Measurements from ENCODE around the gene TEKTIP1.
A peak's percentile ranks its signal among the peaks of the same experiment; 100 is the strongest.
"Not testable (repeated sequence)": the region's sequence is repeated elsewhere in the genome, so short reads cannot be mapped to it uniquely, and the experiment has no call there.

The TEKTIP1 gene

DNA sequence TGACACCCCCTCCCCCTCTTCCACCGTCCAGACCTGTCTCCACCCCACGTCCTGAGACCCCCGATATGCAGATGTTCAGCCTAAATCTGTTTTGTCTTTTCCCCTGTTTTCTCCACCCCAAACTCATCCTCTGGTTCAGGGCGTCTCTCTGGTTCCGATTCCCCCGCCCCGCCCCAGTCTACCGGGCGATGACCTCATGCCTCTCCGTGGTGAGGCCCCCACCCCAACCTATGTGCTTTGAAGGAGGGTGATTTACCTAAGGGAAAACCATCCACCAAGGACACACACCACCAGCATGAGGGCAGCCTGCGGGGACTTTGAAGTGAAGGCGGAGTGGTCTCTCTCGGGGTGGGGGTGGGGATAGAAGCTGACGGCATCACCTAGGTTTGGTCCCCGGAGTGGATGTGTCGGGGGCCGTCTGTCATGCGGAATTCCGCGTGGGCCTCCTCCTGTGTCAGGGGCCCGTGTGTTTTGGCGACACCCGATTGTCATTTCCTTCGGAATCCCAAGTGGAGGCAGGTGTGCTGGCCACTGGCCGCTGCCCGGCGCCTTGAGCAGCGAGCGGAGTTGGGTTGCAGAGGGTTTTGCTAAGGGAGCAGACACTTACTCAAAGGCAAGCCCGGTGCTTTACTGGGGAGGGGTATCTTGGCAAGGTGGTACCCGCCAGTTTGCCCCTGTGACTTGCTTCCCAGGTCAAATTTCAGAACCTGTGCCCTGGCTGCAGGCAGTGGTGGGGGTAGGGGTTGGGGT is 31.4 kb upstream of the TEKTIP1 start:
- DNase-seq (ENCODE audit: low read depth in 2 of 2) = no peak

GRCh38 chr19:3508121-3508661 is 30.8 kb upstream of the TEKTIP1 start:
- DNase-seq (ENCODE audit: low read depth in 2 of 2) = not testable (repeated sequence)

DNA sequence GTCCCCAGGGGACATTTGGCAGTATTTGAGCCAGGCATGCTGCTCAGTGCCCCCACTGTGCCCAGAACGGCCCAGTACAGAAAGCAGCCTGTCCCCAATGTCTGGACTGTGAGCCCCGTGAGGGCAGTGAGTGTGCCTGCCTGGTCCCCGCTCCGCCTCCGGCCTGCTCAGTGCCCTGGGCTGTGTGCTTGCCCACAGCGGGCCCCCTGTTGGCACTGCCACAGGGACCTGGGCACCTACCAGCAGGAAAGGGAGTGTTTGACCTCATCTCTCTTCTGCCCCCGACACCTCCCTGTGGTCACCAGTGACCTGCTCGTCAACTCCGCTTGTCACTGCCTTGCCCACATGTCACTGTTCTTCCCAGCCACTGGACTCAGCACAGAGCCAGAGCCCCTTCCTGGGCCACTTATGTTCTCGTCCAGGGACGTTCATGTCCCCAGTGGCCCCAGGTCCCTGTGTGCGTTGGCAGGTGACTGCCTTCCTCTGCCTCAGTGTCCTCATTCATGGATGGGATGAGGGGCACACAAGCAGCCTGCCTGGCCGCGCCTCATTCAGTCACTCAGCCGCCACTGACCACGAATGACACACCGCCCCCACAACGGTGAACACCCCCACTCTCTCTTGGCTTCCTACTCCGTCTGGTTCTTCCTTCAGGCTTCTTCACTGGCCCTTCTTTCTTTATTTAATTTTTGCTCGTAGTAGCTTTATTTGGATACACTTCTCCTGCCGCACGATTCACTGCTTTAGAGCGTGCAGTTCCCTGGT is 30.0 kb upstream of the TEKTIP1 start:
- DNase-seq (ENCODE audit: low read depth in 2 of 2) = no peak

DNA sequence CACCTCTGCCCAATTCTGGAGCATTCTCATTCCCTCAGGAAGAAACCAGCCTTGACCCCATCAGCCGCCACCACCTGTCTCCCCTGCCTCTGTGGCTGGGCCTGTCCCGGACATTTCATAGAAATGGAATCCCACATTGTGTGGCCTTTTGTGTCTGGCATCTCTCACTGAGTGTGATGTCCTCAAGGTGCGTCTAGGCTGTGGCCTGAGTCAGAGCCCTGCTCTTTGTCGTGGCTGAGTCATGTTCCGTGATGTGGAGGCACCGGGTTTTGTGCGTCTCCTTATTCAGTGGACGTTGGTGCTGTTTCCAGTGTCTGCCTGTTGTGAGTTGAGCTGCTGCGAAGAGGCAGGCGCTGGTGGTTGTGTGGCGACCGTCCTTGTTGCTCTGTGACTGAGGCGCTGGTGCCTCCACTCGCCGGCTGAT is 29.4 kb upstream of the TEKTIP1 start:
- DNase-seq (ENCODE audit: low read depth in 2 of 2) = peak; percentile 30 to 43

DNA sequence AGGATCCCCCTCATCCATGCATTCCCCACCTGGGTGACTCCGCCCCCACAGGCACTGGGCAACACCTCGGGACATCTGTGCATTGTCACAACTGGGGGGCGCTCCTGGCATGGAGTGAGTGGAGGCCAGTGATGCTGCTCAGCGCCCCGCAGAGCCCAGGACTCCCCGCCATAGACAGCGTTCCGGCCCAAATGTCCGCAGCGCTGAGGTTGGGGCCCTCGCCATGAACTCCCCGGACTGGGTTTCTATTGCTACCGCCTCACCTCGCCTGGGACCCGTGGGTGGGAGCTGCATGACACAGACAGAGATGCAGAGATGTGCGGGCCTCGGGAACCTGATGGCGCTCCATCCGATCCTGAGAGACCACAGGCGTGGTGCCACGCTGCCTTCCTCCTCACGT is 28.2 kb upstream of the TEKTIP1 start:
- no peak for DNase-seq (ENCODE audit: low read depth in 2 of 2)

GRCh38 chr19:3511506-3512251 is 27.3 kb upstream of the TEKTIP1 start:
- no peak for DNase-seq (ENCODE audit: low read depth in 2 of 2)

- DNase-seq (ENCODE audit: low read depth in 2 of 2) = no peak
Measured at GRCh38 chr19:3512562-3513228, 26.3 kb upstream of the TEKTIP1 start.

- no peak for DNase-seq (ENCODE audit: low read depth in 2 of 2)
Measured at GRCh38 chr19:3513229-3514140, 25.5 kb upstream of the TEKTIP1 start.

- DNase-seq (ENCODE audit: low read depth in 2 of 2) = no peak
Measured at GRCh38 chr19:3514930-3515329, 24.0 kb upstream of the TEKTIP1 start.

DNA sequence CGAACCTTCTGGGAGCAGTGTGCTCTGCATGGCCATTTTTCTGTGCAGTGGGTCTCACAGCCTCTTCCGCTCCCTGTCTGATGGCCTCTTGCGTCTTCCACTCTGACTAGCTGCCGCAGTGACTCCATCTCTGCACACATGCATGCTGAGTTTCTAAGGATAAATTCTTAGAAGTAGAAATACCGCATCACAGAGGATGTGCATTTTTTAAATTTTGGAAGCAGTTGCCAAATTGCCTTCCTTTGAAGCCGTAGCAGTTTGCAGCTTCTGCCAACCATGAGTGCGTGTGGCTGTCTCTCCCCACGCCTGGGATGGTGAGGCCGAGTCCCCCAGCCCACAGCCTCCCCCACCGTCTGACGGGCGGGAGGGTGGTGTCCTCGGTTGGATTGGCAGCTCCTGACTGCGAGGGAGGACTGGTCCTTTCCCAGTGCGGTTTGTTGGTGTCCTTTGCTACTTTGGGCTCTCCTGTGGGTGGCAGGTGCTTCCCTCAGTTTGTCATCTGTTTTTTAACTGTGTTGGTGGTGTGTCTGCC is 23.0 kb upstream of the TEKTIP1 start:
- no peak for DNase-seq (ENCODE audit: low read depth in 2 of 2)

GRCh38 chr19:3516675-3517207 is 22.2 kb upstream of the TEKTIP1 start:
- DNase-seq (ENCODE audit: low read depth in 2 of 2) = no peak

DNA sequence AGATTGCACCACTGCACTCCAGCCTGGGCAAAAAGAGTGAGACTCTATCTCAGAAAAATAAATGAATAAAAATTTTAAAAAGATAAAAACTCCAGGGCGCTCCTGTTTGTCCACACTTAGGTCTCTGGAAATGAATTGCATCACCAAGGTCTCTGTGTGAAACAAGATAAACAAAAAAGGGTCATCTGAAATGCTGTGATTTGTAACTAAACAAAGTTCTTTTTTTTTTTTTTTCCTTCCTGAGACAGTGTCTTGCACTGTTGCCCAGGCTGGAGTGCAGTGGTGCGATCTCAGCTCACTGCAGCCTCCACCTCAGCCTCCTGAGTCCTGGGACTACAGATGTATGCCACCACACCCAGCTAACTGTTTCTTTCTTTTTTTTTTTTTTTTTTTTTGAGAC is 21.3 kb upstream of the TEKTIP1 start:
- DNase-seq (ENCODE audit: low read depth in 2 of 2) = no peak

DNA sequence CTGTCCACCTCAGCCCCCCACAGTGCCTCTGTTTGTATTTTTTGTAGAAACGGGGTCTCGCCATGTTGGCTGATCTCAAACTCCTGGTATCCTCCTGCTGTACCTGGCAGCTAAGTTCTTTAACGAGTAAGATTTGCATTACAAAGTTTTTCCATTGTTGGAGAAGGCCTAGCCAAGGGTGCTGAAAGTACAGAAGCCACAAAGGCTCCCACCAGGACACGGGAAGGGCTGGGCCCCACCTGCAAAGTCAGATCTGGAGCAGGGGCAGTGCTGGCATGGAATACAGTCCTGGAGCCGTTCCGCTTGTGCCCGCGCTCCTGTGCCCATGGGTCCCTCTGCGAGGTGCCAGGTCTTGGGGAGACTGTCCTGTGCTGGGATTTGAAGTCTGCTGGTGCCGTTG is 20.7 kb upstream of the TEKTIP1 start:
- DNase-seq (ENCODE audit: low read depth in 2 of 2) = no peak

GRCh38 chr19:3518659-3519058 is 20.3 kb upstream of the TEKTIP1 start:
- DNase-seq (ENCODE audit: low read depth in 2 of 2) = no peak

- no peak for DNase-seq (ENCODE audit: low read depth in 2 of 2)
Measured at GRCh38 chr19:3519126-3519525, 19.8 kb upstream of the TEKTIP1 start.

DNA sequence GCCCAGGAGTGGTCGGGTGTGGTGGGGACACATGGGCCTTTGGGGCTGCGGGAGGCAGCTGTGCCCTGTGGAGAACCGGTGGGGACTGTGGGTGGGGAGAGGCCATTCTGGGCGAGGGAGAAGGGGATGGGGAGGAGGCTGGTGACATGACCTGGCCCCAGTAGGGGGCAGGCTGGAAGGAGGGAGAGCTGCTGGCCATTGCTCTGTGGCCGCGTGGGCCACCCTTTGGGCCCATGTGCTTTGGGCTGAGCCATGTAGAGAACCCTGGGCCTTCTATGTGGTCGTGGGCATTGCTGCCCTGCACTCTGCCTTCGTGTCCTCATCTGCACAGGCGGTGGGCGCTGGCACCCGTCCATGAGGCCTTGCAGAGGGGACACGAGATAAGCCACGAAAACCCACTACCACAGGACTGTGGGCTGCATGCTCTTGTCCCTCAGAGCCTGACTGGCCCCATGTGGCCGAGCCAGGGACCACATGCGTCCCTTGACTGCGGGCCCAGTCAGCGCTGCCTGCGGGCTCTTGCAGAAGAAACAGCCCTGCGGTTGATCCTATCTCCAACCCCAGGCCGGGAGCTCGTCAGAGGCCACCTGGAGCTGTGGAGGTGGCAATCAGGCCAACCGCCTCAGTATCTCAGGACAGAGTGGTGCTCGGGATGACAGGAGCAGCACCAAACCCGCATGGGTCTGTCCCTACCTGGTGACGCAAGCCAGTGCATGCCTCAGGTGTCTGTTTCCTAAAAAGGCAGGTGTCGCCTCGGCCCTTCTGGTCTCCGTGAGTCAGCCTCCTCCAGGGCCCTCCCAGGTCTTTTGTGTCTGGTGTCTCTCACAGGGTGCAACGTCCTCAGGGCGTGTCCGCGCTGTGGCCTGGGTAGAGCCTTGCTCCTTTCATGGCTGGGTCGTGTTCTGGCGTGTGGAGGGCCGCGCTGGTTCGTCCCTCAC is 18.5 kb upstream of the TEKTIP1 start:
- DNase-seq (ENCODE audit: low read depth in 2 of 2) = no peak

- no peak for DNase-seq (ENCODE audit: low read depth in 2 of 2)
Measured at GRCh38 chr19:3521104-3521445, 17.9 kb upstream of the TEKTIP1 start.

DNA sequence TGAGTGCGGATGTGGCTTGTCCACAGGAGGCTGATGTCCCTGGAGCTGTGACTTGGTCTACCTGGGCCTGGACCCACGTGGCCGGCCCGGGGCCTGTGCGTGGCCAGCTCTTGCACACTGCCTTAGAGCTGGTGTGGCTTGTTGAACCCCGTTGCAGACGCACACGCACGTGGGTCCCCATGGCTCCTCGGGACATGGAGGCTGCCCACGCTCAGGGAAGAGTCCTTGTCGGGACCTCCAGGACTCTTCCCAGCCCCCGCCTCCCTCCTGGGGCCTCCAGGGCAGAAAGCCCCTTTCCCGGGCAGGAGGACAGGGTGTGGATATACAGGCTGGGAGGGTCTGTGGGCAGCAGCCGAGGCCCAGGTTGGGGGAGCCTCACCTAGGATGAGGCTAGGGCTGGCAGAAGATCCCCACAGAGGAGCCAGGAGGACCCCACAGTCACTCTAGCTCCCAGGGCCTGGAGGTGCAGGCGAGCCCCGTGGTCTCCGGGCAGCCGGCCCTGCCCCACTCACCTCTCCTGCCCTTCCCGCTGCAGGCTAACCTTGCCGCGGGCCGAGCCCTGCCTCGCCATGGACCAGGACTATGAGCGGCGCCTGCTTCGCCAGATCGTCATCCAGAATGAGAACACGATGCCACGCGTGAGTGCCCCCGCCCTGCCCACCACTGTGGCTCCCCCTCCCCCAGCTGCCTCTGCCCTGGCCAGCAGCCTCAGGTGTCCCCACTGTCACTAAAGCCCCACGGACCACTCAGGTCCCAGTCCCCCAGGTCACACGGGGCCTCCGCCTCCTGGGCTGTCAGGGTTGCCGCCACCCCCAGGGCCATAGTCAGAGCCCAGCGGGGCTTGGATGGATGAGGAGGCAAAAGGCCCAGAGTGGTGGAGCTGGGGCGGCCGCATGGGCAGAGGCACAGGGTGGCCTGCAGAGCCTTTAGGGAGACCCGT is 16.3 kb upstream of the TEKTIP1 start:
- no peak for DNase-seq (ENCODE audit: low read depth in 2 of 2)

Measured in stimulated activated CD4-positive, alpha-beta T cell treated with anti-CD3 and anti-CD28 coated beads, Interleukin-15, amount 100 ng/mL, for 48 hours (primary cell).